Lower leg skin (tissue), 4 donors: ENCODE data around the gene PAPLN. TPM values are rescaled to one million over a fixed set of nuclear protein-coding genes. Genes with fewer than 3 reads are reported as not detected.
A peak's percentile ranks its signal among the peaks of the same experiment; 100 is the strongest.

Experiments used
- DNase-seq, 2 donors: peaks; one replicate each; pipeline ENCODE4 v3.0.0-alpha.2; 2019; ENCODE audit warnings: low spot score in 2 of 2
- H3K4me3 ChIP-seq: fragments of 200-600 bp; sonication (generic); 2 replicates; pipeline ENCODE4 v1.5.1; 2017; ENCODE audit warnings: mild to moderate bottlenecking, low read depth; ENCODE audit not compliant: poor library complexity, severe bottlenecking
- CTCF ChIP-seq, 3 donors: fragments of 450-650 bp; IDR thresholded peaks; one replicate each; pipeline ENCODE4 v1.5.1; 2016; ENCODE audit warnings: antibody characterized with exemption in 3 of 3, mild to moderate bottlenecking in 3 of 3, moderate library complexity in 2 of 3
- POLR2A ChIP-seq, 2 donors: fragments of 450-650 bp; IDR thresholded peaks; one replicate each; pipeline ENCODE4 v1.6.1; 2016 to 2017; ENCODE audit warnings: antibody characterized with exemption in 2 of 2, mild to moderate bottlenecking in 1 of 2, moderate library complexity in 1 of 2
- WGBS, 2 donors: methylation state at CpG; one replicate each; pipeline ENCODE4 v1.1.5; 2018; 5-methylcytosine and 5-hydroxymethylcytosine counted together
- intact Hi-C: fragments of 100-400 bp; cut with DNase I; formaldehyde crosslinking; loops from one replicate; pipeline ENCODE4 v1.15.0; 2023; ENCODE audit warnings: low total_unique reads
- total RNA-seq, 4 donors: library from RNA; depleted of rRNA; stranded (reverse); fragments of >200 nt; gene quantifications; one replicate each; pipeline ENCODE4 v1.1.0, GENCODE V29; 2016

The PAPLN gene
- total RNA-seq, 4 donors from 2014 or later: 11.2 to 36.4 (median 22.6) TPM

- 60 to 70% methylated on average over 4 of the region's 4 CpGs for WGBS, 2 donors
- no peak for TF ChIP-seq CTCF (IDR thresholded peaks at IDR 0.05)
- no peak for TF ChIP-seq POLR2A (IDR thresholded peaks at IDR 0.05)
- H3K4me3 ChIP-seq: no peak overlapping the region
- intact Hi-C loops: no loop called here
- no peak for DNase-seq
Observed at GRCh38 chr14:73225496-73225895, 11.8 kb upstream of the PAPLN start.

GRCh38 chr14:73227812-73228781 lies 9.2 kb upstream of the PAPLN start:
- intact Hi-C loops: no loop called here
- peak; percentile 64 to 93 for DNase-seq
- WGBS, 2 donors: 16 to 27% methylated on average over 23 to 25 of the region's 25 CpGs
- TF ChIP-seq POLR2A (IDR thresholded peaks at IDR 0.05) (no peak), CTCF (IDR thresholded peaks at IDR 0.05) (no peak)
- H3K4me3 ChIP-seq: no peak overlapping the region

GRCh38 chr14:73230051-73230450 lies 7.3 kb upstream of the PAPLN start:
- intact Hi-C loops: no loop called here
- no peak for TF ChIP-seq CTCF (IDR thresholded peaks at IDR 0.05)
- no peak for TF ChIP-seq POLR2A (IDR thresholded peaks at IDR 0.05)
- 89% methylated on average over 6 of the region's 6 CpGs for WGBS, 2 donors
- DNase-seq: no peak
- no peak overlapping the region for H3K4me3 ChIP-seq

- no peak overlapping the region for H3K4me3 ChIP-seq
- intact Hi-C loops: no loop called here
- no peak for TF ChIP-seq POLR2A (IDR thresholded peaks at IDR 0.05)
- WGBS, 2 donors: 64 to 68% methylated on average over 13 to 19 of the region's 19 CpGs
- DNase-seq: peak in 1 of 2 donors; percentile 79
Observed at GRCh38 chr14:73231981-73232851, 5.1 kb upstream of the PAPLN start.

GRCh38 chr14:73232984-73233383 lies 4.3 kb upstream of the PAPLN start:
- 80 to 88% methylated on average over 8 of the region's 8 CpGs for WGBS, 2 donors
- no peak for DNase-seq
- intact Hi-C loops: no loop called here
- no peak for TF ChIP-seq POLR2A (IDR thresholded peaks at IDR 0.05)
- H3K4me3 ChIP-seq: no peak overlapping the region

GRCh38 chr14:73233564-73233963 lies 3.7 kb upstream of the PAPLN start:
- H3K4me3 ChIP-seq: no peak overlapping the region
- DNase-seq: no peak
- TF ChIP-seq POLR2A (IDR thresholded peaks at IDR 0.05) (no peak), CTCF (IDR thresholded peaks at IDR 0.05) (no peak)
- intact Hi-C loops: no loop called here
- 86 to 88% methylated on average over 10 of the region's 10 CpGs for WGBS, 2 donors
